Iris pigment epithelial cell (primary cell): ENCODE results near the gene OR2AT4.
A peak's percentile ranks its signal among the peaks of the same experiment; 100 is the strongest.
"Not testable (repeated sequence)": the region's sequence is repeated elsewhere in the genome, so short reads cannot be mapped to it uniquely, and the experiment has no call there.

Source experiments
- DNase-seq: peaks from one replicate; pipeline ENCODE4 v3.0.0-alpha.2; 2011; ENCODE audit warnings: low read depth

OR2AT4 gene

GRCh38 chr11:75068559-75068958 is 28.1 kb downstream of the OR2AT4 start:
- no peak for DNase-seq

DNA sequence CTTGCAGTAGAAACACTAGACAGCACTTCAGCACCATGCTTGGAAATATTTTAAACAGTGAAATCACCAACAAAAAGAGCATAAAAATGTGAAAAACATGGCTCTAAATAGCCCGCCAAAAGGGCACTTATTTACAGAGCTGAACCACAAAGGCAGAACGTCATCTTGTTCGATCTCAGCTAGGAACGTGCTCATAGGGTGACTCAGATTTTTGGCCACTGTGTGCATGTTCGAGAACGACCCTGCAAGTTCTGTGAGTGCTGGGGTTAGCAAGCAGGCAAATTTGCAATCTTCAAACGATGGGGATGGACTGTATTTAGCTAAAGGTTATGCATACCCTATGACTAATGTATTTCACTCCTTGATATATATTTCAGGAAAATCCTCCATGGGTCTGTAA is 30.6 kb downstream of the OR2AT4 start:
- DNase-seq, result peak; percentile 20

- no peak for DNase-seq
These were observed 32.8 kb downstream of the OR2AT4 start for GRCh38 chr11:75063741-75064314.

DNA sequence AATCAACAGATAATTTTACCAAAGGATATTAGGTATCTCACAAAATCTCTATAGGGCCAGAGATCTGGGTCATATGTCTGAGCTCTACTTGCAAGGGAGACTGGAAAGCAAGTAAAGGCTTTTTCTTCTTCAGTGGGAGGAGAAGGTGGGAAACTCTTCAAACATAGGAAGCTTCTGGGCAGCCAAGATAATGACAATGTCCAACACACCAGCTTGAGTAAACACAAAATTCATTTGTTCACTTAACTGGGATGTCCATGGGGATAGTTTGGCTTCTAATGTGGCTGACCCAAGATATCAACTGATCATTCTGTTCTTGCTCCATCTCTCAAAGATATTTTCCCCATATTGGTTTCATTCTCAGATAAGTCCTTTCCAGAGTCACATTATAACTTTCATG is 37.4 kb downstream of the OR2AT4 start:
- no peak for DNase-seq

DNA sequence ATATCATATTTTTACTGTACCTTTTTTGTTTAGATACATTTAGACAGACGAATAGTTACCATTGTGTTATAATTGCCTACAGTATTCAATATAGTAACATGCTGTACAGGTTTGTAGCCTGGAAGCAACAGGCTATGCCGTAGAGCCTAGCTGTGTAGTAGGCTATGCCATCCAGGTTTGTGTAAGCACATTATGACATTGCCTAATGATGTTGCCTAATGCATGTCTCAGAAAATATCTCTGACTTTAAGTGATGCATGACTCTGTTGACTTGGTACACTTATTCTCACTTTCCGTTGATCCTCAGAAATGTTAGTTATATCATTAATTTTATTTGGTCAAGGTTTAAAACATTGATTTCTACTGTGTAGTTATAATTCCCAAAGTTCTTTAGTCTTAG is 39.9 kb downstream of the OR2AT4 start:
- DNase-seq, result peak; percentile 12

GRCh38 chr11:75055511-75055910 is 41.2 kb downstream of the OR2AT4 start:
- DNase-seq, result peak; percentile 52

- DNase-seq, result no peak
These were observed 44.2 kb downstream of the OR2AT4 start for GRCh38 chr11:75052457-75052856.

DNA sequence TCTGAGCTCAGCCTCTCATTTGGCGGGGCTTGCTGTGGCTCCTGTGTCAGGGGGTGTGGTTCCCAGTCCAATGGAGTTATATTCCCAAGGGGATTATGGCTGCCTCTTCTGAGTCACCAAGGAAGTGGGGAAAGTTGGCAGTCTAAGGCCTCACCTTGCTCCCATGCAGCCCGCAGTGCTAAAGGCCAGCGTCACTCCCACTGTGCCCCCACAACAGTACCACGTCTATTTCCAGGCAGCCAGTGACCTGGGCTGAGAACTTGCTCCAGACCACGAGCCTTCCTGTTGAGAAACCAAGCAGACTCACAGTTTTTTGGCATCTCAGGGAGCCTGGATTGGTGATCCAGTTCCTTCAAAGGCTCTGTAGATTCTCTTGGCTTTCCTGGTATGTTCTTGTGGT is 45.6 kb downstream of the OR2AT4 start:
- no peak for DNase-seq

GRCh38 chr11:75050516-75050915 is 46.2 kb downstream of the OR2AT4 start:
- DNase-seq, result no peak

GRCh38 chr11:75049501-75050266 is 47.0 kb downstream of the OR2AT4 start:
- DNase-seq, result not testable (repeated sequence)

- no peak for DNase-seq
These were observed 49.5 kb downstream of the OR2AT4 start for GRCh38 chr11:75047191-75047590.

DNA sequence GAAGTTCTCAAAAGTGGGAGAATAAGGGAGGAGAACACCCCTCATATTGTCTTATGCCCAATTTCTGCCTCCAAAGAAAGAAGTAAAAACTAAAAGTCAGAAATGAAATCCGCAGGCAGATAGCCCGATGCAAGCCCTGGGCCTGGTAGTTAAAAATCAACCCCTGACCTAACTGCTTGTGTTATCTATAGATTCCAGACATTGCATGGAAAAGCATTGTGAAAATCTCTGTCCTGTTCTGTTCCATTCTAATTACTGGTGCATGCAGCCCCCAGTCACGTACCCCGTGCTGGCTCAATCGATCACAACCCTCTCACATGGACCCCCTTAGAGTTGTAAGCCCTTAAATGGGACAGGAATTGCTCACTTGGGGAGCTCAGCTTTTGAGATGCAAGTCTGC is 50.0 kb downstream of the OR2AT4 start:
- DNase-seq, result not testable (repeated sequence)

- not testable (repeated sequence) for DNase-seq
These were observed 52.1 kb downstream of the OR2AT4 start for GRCh38 chr11:75044381-75045170.

DNA sequence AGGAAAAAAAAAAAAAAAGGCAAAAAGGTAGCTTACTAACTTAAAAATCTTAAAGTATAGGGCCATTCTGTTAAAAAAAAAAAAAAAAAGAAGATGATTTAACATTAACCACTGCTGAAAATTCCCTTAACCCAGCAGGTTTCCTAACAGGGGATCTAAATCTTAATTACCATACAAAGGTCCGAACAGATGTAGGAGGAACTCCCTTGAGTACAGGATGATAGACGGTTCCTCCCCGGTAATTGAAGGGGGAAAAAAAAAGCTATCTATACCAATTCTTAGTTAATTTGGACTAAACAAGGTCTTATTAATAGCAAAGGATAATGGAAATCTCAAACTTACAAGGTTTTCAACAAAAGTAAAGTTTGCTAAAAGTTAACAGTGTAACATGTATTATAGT is 54.9 kb downstream of the OR2AT4 start:
- DNase-seq, result not testable (repeated sequence)

DNA sequence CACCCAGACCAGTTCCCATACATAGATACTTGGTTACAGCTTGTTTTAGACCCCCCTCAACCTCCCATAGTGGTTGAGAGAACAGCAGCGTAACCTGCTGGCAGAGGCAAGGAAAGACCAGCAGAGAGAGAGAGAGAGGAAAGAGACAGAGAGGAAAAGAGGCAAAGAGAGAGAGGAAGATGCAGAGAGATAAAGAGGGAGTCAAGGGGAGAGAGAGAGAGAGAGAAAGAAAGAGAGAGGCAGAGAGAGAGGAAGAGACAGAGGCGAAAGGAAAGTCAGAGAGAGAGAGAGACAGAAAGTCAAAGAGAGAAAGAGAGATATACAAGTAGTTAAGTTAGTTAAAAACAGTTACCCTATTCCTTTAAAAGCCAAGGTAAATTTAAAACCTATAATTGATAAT is 55.4 kb downstream of the OR2AT4 start:
- no peak for DNase-seq

GRCh38 chr11:75040167-75040770 is 56.4 kb downstream of the OR2AT4 start:
- no peak for DNase-seq

DNA sequence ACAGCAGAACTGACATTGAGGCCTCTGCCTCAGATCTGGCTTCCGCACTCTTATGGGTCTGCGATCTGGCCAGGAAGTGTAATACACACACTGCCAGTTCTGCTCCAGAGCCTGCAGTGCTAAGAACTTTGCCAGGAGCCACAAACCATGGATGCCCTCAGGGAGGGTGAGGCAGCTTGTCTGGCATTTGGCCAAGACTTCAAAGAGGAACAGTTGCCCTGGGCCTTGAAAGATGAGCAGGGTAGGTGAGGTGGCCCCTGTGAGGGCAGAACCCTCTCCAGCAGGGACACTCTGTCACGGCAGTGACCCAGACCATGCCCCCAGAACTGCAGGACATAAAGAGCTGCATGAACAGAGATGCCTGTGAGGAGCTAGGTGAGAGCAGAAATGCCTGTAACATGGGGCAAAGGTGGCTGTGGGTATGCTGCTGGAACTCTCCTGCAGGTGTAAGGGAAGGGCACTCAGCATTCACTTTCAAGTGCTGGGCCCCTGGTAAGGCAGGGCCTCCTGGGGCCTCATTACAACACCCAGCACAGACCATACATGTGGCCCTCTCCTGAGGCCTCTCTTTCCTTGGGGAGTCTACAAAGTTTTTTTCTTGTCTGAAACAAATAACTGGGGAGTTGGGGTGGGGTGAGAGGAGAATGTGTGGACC is 60.6 kb downstream of the OR2AT4 start:
- DNase-seq, result no peak

GRCh38 chr11:75035256-75035655 is 61.4 kb downstream of the OR2AT4 start:
- DNase-seq, result no peak

- DNase-seq, result no peak
These were observed 62.8 kb downstream of the OR2AT4 start for GRCh38 chr11:75033916-75034315.

GRCh38 chr11:75032550-75032935 is 64.1 kb downstream of the OR2AT4 start:
- no peak for DNase-seq

- DNase-seq, result peak; percentile 71
These were observed 64.7 kb downstream of the OR2AT4 start for GRCh38 chr11:75031771-75032549.
